ENCODE measurements around the gene KLHL42.

- TF ChIP-seq CTCF (IDR thresholded peaks at IDR 0.05; ENCODE audit: low read length): no peak
- no peak for TF ChIP-seq EZH2 (IDR thresholded peaks at IDR 0.05; ENCODE audit: borderline replicate concordance, low read length)
These were observed 16.1 kb downstream of the KLHL42 start for GRCh38 chr12:27796128-27796527.

All from OCI-LY1 (cell line).